HEK293 (cell line): ENCODE measurements around the gene RNASEH2A.

Experiments used
- GLI2 ChIP-seq: fragments of 450-650 bp; formaldehyde crosslinking; IDR thresholded peaks from 2 replicates; pipeline ENCODE4; 2017; ENCODE audit warnings: missing biosample characterization, missing genetic modification characterization, low read depth, borderline replicate concordance
- GLIS1 ChIP-seq: fragments of 450-650 bp; formaldehyde crosslinking; IDR thresholded peaks from 2 replicates; pipeline ENCODE4 v1.5.1; 2016; ENCODE audit warnings: missing biosample characterization, missing genetic modification characterization
- HOXD13 ChIP-seq: sonication (generic); formaldehyde crosslinking; IDR thresholded peaks from 2 replicates; pipeline ENCODE4 v1.8.0; 2022; ENCODE audit warnings: missing genetic modification reagents, borderline replicate concordance
- MEIS1 ChIP-seq: sonication (generic); formaldehyde crosslinking; IDR thresholded peaks from 2 replicates; pipeline ENCODE4 v1.8.1; 2022; ENCODE audit warnings: missing genetic modification reagents, mild to moderate bottlenecking, borderline replicate concordance
- MZF1 ChIP-seq: fragments of 450-650 bp; formaldehyde crosslinking; IDR thresholded peaks from 2 replicates; pipeline ENCODE4 v1.5.1; 2017; ENCODE audit warnings: missing biosample characterization, missing genetic modification characterization, borderline replicate concordance
- RBAK ChIP-seq: fragments of 450-650 bp; formaldehyde crosslinking; IDR thresholded peaks from 2 replicates; pipeline ENCODE4 v1.5.1; 2016; ENCODE audit warnings: missing biosample characterization, missing genetic modification characterization
- SCRT1 ChIP-seq: fragments of 450-650 bp; formaldehyde crosslinking; IDR thresholded peaks from 2 replicates; pipeline ENCODE4 v1.5.1; 2016; ENCODE audit warnings: missing biosample characterization, missing genetic modification characterization, borderline replicate concordance
- TRIM28 ChIP-seq: IDR thresholded peaks from 2 replicates; pipeline ENCODE4 v1.6.1; 2011; ENCODE audit warnings: low read length, control low read depth, borderline replicate concordance
- YY1 ChIP-seq: fragments of 450-650 bp; formaldehyde crosslinking; IDR thresholded peaks from 2 replicates; pipeline ENCODE4 v1.5.1; 2018; ENCODE audit warnings: missing biosample characterization, missing genetic modification characterization
- ZBTB7A ChIP-seq: fragments of 450-650 bp; formaldehyde crosslinking; IDR thresholded peaks from 2 replicates; pipeline ENCODE4 v1.5.1; 2016; ENCODE audit warnings: low read depth, missing biosample characterization, missing genetic modification characterization
- ZNF112 ChIP-seq: fragments of 450-650 bp; formaldehyde crosslinking; IDR thresholded peaks from 2 replicates; pipeline ENCODE4 v1.5.0; 2017; ENCODE audit warnings: missing biosample characterization, missing genetic modification characterization
- ZNF214 ChIP-seq: fragments of 450-650 bp; formaldehyde crosslinking; IDR thresholded peaks from 2 replicates; pipeline ENCODE4 v1.5.1; 2017; ENCODE audit warnings: missing biosample characterization, mild to moderate bottlenecking, missing genetic modification characterization, borderline replicate concordance
- ZNF23 ChIP-seq: fragments of 450-650 bp; formaldehyde crosslinking; IDR thresholded peaks from 2 replicates; pipeline ENCODE4 v1.5.1; 2016; ENCODE audit warnings: missing biosample characterization, missing genetic modification characterization, borderline replicate concordance
- ZNF324 ChIP-seq: fragments of 450-650 bp; formaldehyde crosslinking; IDR thresholded peaks from 2 replicates; pipeline ENCODE4 v1.5.1; 2016; ENCODE audit warnings: missing biosample characterization, missing genetic modification characterization
- ZNF426 ChIP-seq: fragments of 450-650 bp; formaldehyde crosslinking; IDR thresholded peaks from 2 replicates; pipeline ENCODE4 v1.5.1; 2017; ENCODE audit warnings: missing biosample characterization, missing genetic modification characterization, mild to moderate bottlenecking, inconsistent platforms, moderate library complexity
- ZNF501 ChIP-seq: fragments of 450-650 bp; formaldehyde crosslinking; IDR thresholded peaks from 2 replicates; pipeline ENCODE4 v1.5.1; 2016; ENCODE audit warnings: missing biosample characterization, missing genetic modification characterization
- ZNF544 ChIP-seq: fragments of 450-650 bp; formaldehyde crosslinking; IDR thresholded peaks from 2 replicates; pipeline ENCODE4 v1.5.0; 2017; ENCODE audit warnings: missing biosample characterization, missing genetic modification characterization
- ZNF558 ChIP-seq: fragments of 450-650 bp; formaldehyde crosslinking; IDR thresholded peaks from 2 replicates; pipeline ENCODE4 v1.5.1; 2016; ENCODE audit warnings: missing biosample characterization, missing genetic modification characterization
- ZNF600 ChIP-seq: fragments of 450-650 bp; formaldehyde crosslinking; IDR thresholded peaks from 2 replicates; pipeline ENCODE4 v1.5.1; 2016; ENCODE audit warnings: missing biosample characterization, missing genetic modification characterization
- ZNF626 ChIP-seq: fragments of 450-650 bp; sonication (Bioruptor Pico); formaldehyde crosslinking; IDR thresholded peaks from 2 replicates; pipeline ENCODE4 v1.5.1; 2018; ENCODE audit warnings: missing biosample characterization, missing genetic modification characterization, inconsistent platforms
- ZNF707 ChIP-seq: fragments of 450-650 bp; formaldehyde crosslinking; IDR thresholded peaks from 2 replicates; pipeline ENCODE4 v1.5.1; 2016; ENCODE audit warnings: missing biosample characterization, missing genetic modification characterization
- TF ChIP-seq, protein P1 (sequence below): fragments of 450-650 bp; formaldehyde crosslinking; conservative IDR thresholded peaks from 2 replicates; pipeline ENCODE4 v1.5.1; 2016; ENCODE audit warnings: low read depth, missing biosample characterization, missing genetic modification characterization
- TF ChIP-seq, protein P2 (sequence below): fragments of 450-650 bp; formaldehyde crosslinking; IDR thresholded peaks from 2 replicates; pipeline ENCODE4 v1.5.1; 2016; ENCODE audit warnings: missing biosample characterization, missing genetic modification characterization, low read depth
- TF ChIP-seq, protein P3 (sequence below): fragments of 450-650 bp; IDR thresholded peaks from 2 replicates; pipeline ENCODE4 v1.5.1; 2018; ENCODE audit warnings: missing biosample characterization, missing genetic modification characterization
- TF ChIP-seq, protein P4 (sequence below): fragments of 450-650 bp; formaldehyde crosslinking; IDR thresholded peaks from 2 replicates; pipeline ENCODE4 v1.5.1; 2016; ENCODE audit warnings: missing biosample characterization, missing genetic modification characterization
- TF ChIP-seq, protein P5 (sequence below): fragments of 450-650 bp; formaldehyde crosslinking; IDR thresholded peaks from 2 replicates; pipeline ENCODE4 v1.5.1; 2016; ENCODE audit warnings: missing biosample characterization, missing genetic modification characterization

RNASEH2A gene

DNA sequence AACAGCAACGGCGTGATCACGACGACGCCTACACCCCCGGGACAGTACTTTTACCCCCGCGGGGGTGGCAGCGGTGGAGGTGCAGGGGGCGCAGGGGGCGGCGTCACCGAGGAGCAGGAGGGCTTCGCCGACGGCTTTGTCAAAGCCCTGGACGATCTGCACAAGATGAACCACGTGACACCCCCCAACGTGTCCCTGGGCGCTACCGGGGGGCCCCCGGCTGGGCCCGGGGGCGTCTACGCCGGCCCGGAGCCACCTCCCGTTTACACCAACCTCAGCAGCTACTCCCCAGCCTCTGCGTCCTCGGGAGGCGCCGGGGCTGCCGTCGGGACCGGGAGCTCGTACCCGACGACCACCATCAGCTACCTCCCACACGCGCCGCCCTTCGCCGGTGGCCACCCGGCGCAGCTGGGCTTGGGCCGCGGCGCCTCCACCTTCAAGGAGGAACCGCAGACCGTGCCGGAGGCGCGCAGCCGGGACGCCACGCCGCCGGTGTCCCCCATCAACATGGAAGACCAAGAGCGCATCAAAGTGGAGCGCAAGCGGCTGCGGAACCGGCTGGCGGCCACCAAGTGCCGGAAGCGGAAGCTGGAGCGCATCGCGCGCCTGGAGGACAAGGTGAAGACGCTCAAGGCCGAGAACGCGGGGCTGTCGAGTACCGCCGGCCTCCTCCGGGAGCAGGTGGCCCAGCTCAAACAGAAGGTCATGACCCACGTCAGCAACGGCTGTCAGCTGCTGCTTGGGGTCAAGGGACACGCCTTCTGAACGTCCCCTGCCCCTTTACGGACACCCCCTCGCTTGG, 14.1 kb upstream of the RNASEH2A start (continued):
- TF ChIP-seq, protein P1, sequence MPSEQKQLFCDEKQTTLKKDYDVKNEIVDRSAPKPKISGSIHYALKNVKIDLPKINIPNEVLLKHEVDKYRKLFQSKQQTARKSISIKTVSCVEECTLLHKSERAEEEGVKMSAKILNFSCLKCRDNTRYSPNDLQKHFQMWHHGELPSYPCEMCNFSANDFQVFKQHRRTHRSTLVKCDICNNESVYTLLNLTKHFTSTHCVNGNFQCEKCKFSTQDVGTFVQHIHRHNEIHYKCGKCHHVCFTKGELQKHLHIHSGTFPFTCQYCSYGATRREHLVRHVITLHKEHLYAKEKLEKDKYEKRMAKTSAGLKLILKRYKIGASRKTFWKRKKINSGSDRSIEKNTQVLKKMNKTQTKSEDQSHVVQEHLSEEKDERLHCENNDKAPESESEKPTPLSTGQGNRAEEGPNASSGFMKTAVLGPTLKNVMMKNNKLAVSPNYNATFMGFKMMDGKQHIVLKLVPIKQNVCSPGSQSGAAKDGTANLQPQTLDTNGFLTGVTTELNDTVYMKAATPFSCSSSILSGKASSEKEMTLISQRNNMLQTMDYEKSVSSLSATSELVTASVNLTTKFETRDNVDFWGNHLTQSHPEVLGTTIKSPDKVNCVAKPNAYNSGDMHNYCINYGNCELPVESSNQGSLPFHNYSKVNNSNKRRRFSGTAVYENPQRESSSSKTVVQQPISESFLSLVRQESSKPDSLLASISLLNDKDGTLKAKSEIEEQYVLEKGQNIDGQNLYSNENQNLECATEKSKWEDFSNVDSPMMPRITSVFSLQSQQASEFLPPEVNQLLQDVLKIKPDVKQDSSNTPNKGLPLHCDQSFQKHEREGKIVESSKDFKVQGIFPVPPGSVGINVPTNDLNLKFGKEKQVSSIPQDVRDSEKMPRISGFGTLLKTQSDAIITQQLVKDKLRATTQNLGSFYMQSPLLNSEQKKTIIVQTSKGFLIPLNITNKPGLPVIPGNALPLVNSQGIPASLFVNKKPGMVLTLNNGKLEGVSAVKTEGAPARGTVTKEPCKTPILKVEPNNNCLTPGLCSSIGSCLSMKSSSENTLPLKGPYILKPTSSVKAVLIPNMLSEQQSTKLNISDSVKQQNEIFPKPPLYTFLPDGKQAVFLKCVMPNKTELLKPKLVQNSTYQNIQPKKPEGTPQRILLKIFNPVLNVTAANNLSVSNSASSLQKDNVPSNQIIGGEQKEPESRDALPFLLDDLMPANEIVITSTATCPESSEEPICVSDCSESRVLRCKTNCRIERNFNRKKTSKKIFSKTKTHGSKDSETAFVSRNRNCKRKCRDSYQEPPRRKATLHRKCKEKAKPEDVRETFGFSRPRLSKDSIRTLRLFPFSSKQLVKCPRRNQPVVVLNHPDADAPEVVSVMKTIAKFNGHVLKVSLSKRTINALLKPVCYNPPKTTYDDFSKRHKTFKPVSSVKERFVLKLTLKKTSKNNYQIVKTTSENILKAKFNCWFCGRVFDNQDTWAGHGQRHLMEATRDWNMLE (tag by site-specific recombination), result no peak
- TF ChIP-seq, protein P2, sequence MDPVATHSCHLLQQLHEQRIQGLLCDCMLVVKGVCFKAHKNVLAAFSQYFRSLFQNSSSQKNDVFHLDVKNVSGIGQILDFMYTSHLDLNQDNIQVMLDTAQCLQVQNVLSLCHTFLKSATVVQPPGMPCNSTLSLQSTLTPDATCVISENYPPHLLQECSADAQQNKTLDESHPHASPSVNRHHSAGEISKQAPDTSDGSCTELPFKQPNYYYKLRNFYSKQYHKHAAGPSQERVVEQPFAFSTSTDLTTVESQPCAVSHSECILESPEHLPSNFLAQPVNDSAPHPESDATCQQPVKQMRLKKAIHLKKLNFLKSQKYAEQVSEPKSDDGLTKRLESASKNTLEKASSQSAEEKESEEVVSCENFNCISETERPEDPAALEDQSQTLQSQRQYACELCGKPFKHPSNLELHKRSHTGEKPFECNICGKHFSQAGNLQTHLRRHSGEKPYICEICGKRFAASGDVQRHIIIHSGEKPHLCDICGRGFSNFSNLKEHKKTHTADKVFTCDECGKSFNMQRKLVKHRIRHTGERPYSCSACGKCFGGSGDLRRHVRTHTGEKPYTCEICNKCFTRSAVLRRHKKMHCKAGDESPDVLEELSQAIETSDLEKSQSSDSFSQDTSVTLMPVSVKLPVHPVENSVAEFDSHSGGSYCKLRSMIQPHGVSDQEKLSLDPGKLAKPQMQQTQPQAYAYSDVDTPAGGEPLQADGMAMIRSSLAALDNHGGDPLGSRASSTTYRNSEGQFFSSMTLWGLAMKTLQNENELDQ (tag by site-specific recombination), result no peak
- TF ChIP-seq GLIS1, result peak; percentile 96
- no peak for TF ChIP-seq ZNF112 (tag by site-specific recombination)
- TF ChIP-seq ZNF324, result no peak
- no peak for TF ChIP-seq SCRT1 (tag by site-specific recombination)
- TF ChIP-seq TRIM28, result no peak
- no peak for TF ChIP-seq MZF1 (tag by site-specific recombination)
- TF ChIP-seq ZBTB7A (tag by site-specific recombination), result peak; percentile 68
- TF ChIP-seq, protein P3, sequence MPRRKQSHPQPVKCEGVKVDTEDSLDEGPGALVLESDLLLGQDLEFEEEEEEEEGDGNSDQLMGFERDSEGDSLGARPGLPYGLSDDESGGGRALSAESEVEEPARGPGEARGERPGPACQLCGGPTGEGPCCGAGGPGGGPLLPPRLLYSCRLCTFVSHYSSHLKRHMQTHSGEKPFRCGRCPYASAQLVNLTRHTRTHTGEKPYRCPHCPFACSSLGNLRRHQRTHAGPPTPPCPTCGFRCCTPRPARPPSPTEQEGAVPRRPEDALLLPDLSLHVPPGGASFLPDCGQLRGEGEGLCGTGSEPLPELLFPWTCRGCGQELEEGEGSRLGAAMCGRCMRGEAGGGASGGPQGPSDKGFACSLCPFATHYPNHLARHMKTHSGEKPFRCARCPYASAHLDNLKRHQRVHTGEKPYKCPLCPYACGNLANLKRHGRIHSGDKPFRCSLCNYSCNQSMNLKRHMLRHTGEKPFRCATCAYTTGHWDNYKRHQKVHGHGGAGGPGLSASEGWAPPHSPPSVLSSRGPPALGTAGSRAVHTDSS, result peak; percentile 47
- TF ChIP-seq ZNF426 (tag by site-specific recombination), result no peak
- peak; percentile 56; the same call in 1 of the 2 replicates for TF ChIP-seq YY1 (tag by site-specific recombination)
- no peak for TF ChIP-seq RBAK (tag by site-specific recombination)
- TF ChIP-seq ZNF544 (tag by site-specific recombination), result no peak
- no peak for TF ChIP-seq HOXD13 (CRISPR knock-in tag)
- peak; percentile 68 for TF ChIP-seq ZNF600 (tag by site-specific recombination)
- TF ChIP-seq MEIS1, result no peak
- 0 out of 2 replicates have a peak, but pooled peaks have one; percentile 72 for TF ChIP-seq ZNF501
- TF ChIP-seq, protein P4, sequence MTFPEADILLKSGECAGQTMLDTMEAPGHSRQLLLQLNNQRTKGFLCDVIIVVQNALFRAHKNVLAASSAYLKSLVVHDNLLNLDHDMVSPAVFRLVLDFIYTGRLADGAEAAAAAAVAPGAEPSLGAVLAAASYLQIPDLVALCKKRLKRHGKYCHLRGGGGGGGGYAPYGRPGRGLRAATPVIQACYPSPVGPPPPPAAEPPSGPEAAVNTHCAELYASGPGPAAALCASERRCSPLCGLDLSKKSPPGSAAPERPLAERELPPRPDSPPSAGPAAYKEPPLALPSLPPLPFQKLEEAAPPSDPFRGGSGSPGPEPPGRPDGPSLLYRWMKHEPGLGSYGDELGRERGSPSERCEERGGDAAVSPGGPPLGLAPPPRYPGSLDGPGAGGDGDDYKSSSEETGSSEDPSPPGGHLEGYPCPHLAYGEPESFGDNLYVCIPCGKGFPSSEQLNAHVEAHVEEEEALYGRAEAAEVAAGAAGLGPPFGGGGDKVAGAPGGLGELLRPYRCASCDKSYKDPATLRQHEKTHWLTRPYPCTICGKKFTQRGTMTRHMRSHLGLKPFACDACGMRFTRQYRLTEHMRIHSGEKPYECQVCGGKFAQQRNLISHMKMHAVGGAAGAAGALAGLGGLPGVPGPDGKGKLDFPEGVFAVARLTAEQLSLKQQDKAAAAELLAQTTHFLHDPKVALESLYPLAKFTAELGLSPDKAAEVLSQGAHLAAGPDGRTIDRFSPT (tag by site-specific recombination), result no peak
- no peak for TF ChIP-seq ZNF558
- TF ChIP-seq ZNF707 (tag by site-specific recombination), result no peak
- TF ChIP-seq GLI2 (tag by site-specific recombination), result no peak
- no peak for TF ChIP-seq ZNF214 (tag by site-specific recombination)
- no peak for TF ChIP-seq ZNF626
- TF ChIP-seq ZNF23 (tag by site-specific recombination), result no peak
- TF ChIP-seq, protein P5, sequence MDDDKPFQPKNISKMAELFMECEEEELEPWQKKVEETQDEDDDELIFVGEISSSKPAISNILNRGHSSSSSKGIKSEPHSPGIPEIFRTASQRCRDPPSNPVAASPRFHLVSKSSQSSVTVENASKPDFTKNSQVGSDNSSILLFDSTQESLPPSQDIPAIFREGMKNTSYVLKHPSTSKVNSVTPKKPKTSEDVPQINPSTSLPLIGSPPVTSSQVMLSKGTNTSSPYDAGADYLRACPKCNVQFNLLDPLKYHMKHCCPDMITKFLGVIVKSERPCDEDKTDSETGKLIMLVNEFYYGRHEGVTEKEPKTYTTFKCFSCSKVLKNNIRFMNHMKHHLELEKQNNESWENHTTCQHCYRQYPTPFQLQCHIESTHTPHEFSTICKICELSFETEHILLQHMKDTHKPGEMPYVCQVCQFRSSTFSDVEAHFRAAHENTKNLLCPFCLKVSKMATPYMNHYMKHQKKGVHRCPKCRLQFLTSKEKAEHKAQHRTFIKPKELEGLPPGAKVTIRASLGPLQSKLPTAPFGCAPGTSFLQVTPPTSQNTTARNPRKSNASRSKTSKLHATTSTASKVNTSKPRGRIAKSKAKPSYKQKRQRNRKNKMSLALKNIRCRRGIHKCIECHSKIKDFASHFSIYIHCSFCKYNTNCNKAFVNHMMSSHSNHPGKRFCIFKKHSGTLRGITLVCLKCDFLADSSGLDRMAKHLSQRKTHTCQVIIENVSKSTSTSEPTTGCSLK (tag by site-specific recombination), result no peak
